HG03354 (cell line): ENCODE results near the gene LARP4B.

Experiments used
- ATAC-seq: cut with Tn5 transposase; IDR thresholded peaks from one replicate; pipeline ENCODE4 v1.9.1; 2021; ENCODE audit warnings: mild to moderate bottlenecking; ENCODE audit not compliant: unreplicated experiment, poor library complexity, severe bottlenecking

LARP4B gene

GRCh38 chr10:843703-844102 lies 87.8 kb downstream of the LARP4B start:
- no peak for ATAC-seq

- ATAC-seq, result no peak
These were observed 88.7 kb downstream of the LARP4B start for GRCh38 chr10:842795-843194.

GRCh38 chr10:841535-841934 lies 90.0 kb downstream of the LARP4B start:
- ATAC-seq, result no peak

- ATAC-seq, result no peak
These were observed 91.8 kb downstream of the LARP4B start for GRCh38 chr10:839550-840205.

- ATAC-seq, result no peak
These were observed 94.7 kb downstream of the LARP4B start for GRCh38 chr10:836782-837181.

- ATAC-seq, result no peak
These were observed 97.0 kb downstream of the LARP4B start for GRCh38 chr10:834493-834892.

- no peak for ATAC-seq
These were observed 102.3 kb downstream of the LARP4B start for GRCh38 chr10:829241-829640.

- no peak for ATAC-seq
These were observed 103.3 kb downstream of the LARP4B start for GRCh38 chr10:828191-828590.

GRCh38 chr10:824946-825345 lies 106.6 kb downstream of the LARP4B start:
- no peak for ATAC-seq

- no peak for ATAC-seq
These were observed 107.0 kb downstream of the LARP4B start for GRCh38 chr10:824497-824896.

GRCh38 chr10:822661-823367 lies 108.7 kb downstream of the LARP4B start:
- no peak for ATAC-seq

GRCh38 chr10:822197-822596 lies 109.3 kb downstream of the LARP4B start:
- no peak for ATAC-seq

- no peak for ATAC-seq
These were observed 110.2 kb downstream of the LARP4B start for GRCh38 chr10:821322-821721.

GRCh38 chr10:819816-820215 lies 111.7 kb downstream of the LARP4B start:
- ATAC-seq, result no peak

GRCh38 chr10:819326-819725 lies 112.2 kb downstream of the LARP4B start:
- ATAC-seq, result no peak

GRCh38 chr10:818526-819220 lies 112.8 kb downstream of the LARP4B start:
- ATAC-seq, result no peak

GRCh38 chr10:818010-818409 lies 113.5 kb downstream of the LARP4B start:
- ATAC-seq, result no peak

- no peak for ATAC-seq
These were observed 114.1 kb downstream of the LARP4B start for GRCh38 chr10:817371-817770.

- no peak for ATAC-seq
These were observed 114.5 kb downstream of the LARP4B start for GRCh38 chr10:816958-817357.

- ATAC-seq, result no peak
These were observed 115.4 kb downstream of the LARP4B start for GRCh38 chr10:816091-816477.
